ENCODE measurements around the gene NRAS. TPM values are rescaled to one million over a fixed set of nuclear protein-coding genes. Genes with fewer than 3 reads are reported as not detected.

Gene NRAS
- total and polyA plus RNA-seq, 9 of the 15 experiments (the other 6 are each of a cell fraction or from before 2014, with no cell fraction given): 40.7 to 94.5 (median 75.4) TPM

GRCh38 chr1:114758256-114758832 lies 41.8 kb upstream of the NRAS start:
- in situ Hi-C loops (cut with MboI): no loop called here
- ChIA-PET POLR2A (interaction anchor here (0.6 to 2.6 kb wide), 7 partner anchors 11 to 298 kb away, joined by 3 to 16 read pairs (median 4); partner anchors contain the start of gene SIKE1), CTCF (ENCODE audit: low intra/inter-chr PET ratio) (interaction anchor here (0.7 to 1.2 kb wide), 2 partner anchors 411 to 618 kb away, joined by 3 to 4 read pairs; no protein-coding TSS in a partner anchor)
- no peaks in the 10 kb centered on the region for H3K9me1 ChIP-seq (ENCODE audit: control insufficient read depth, insufficient read depth, low read length)
- DNase-seq (ENCODE audit: extremely low read depth in 1 of 4, low spot score in 3 of 4): peak in 1 of 4 experiments; percentile 16
- peaks cover 36% of the 10 kb centered on the region for H4K20me1 ChIP-seq (replicated peaks; ENCODE audit: control insufficient read depth, insufficient read depth, low read length)
- no peak for ATAC-seq
- WGBS (ENCODE audit: insufficient coverage, low coverage, missing lambda C conversion rate): 40% methylated on average over 6 of the region's 6 CpGs
- H2AFZ ChIP-seq (ENCODE audit: low read depth, low read length): peak overlapping the region; percentile 99
- no TSS peak for BruUV-seq (replicated peaks)
- H3K4me2 ChIP-seq (ENCODE audit: insufficient read depth, low read length): peak overlapping the region; percentile 100
- H3K9ac ChIP-seq (ENCODE audit: insufficient read depth in 1 of 2, low read depth in 2 of 2, low read length in 2 of 2): peak overlapping the region; percentile 98 to 100; a peak in 3 of 4 replicates
- peaks cover 6% of the 10 kb centered on the region for H3K9me3 ChIP-seq (replicated peaks; ENCODE audit: control insufficient read depth, insufficient read depth, low read depth, low read length)
- peak overlapping the region; percentile 100 for H3K27ac ChIP-seq (ENCODE audit: extremely low read depth, low read depth, low read length)
- peaks cover 3 to 19% of the 10 kb centered on the region in 2 experiments; a peak in 3 of 5 replicates for H3K4me1 ChIP-seq (replicated peaks in 1 of 2; ENCODE audit: control insufficient read depth in 2 of 2, insufficient read depth in 2 of 2, low read length in 2 of 2)
- intact Hi-C loops (cut with micrococcal nuclease): loop anchor here (1.0 to 10.0 kb wide), 3 partner anchors 22 to 414 kb away; partner anchors contain the start of genes BCAS2 and SIKE1
- peaks cover 45% of the 10 kb centered on the region for H3K79me2 ChIP-seq (ENCODE audit: control insufficient read depth, insufficient read depth, low read length)
- no peaks in the 10 kb centered on the region for H3K27me3 ChIP-seq (ENCODE audit: control insufficient read depth in 2 of 2, insufficient read depth in 2 of 2, low read length in 2 of 2)
- peaks cover 34% of the 10 kb centered on the region for H3K36me3 ChIP-seq (ENCODE audit: control insufficient read depth, insufficient read depth, low read length)
- H3K4me3 ChIP-seq: peak overlapping the region; percentile 93
- FAIRE-seq: no peak
- TF ChIP-seq THRAP3 (IDR thresholded peaks at IDR 0.05; ENCODE audit: borderline replicate concordance) (no peak), L3MBTL2 (IDR thresholded peaks at IDR 0.05) (0 out of 2 replicates have a peak, but pooled peaks have one; percentile 33), MED1 (CRISPR knock-in tag; IDR thresholded peaks at IDR 0.05; ENCODE audit: borderline replicate concordance) (no peak), PBX2 (CRISPR knock-in tag; IDR thresholded peaks at IDR 0.05; ENCODE audit: low read depth) (no peak), PBX2 (tag; conservative IDR thresholded peaks at IDR 0.05; ENCODE audit: low read depth) (peak; percentile 65), ZNF592 (IDR thresholded peaks at IDR 0.05) (peak; percentile 44; the same call in 1 of the 2 replicates), PHF20 (IDR thresholded peaks at IDR 0.05; ENCODE audit: partially characterized antibody) (peak; percentile 47), EWSR1 (IDR thresholded peaks at IDR 0.05; ENCODE audit: borderline replicate concordance, low read depth, partially characterized antibody) (peak; percentile 60), CEBPG (CRISPR knock-in tag; IDR thresholded peaks at IDR 0.05) (no peak), CEBPG (tag; conservative IDR thresholded peaks at IDR 0.05 in 1 of 2, IDR thresholded peaks at IDR 0.05 in 1 of 2) (0 out of 4 replicates have a peak, but pooled peaks of 1 of the 2 experiments have one; percentile 43), NR2C1 (IDR thresholded peaks at IDR 0.05) (no peak), NR2C1 (tag; IDR thresholded peaks at IDR 0.05) (peak; percentile 1; the same call in 1 of the 2 replicates)
